Lower leg skin (tissue), 4 donors: ENCODE results near the gene IQGAP3. TPM values are rescaled to one million over a fixed set of nuclear protein-coding genes. Genes with fewer than 3 reads are reported as not detected.

Source experiments
- DNase-seq, 2 donors: peaks; one replicate each; pipeline ENCODE4 v3.0.0-alpha.2; 2019; ENCODE audit warnings: low spot score in 2 of 2
- H3K4me3 ChIP-seq: fragments of 200-600 bp; sonication (generic); 2 replicates; pipeline ENCODE4 v1.5.1; 2017; ENCODE audit warnings: mild to moderate bottlenecking, low read depth; ENCODE audit not compliant: poor library complexity, severe bottlenecking
- CTCF ChIP-seq, 3 donors: fragments of 450-650 bp; IDR thresholded peaks; one replicate each; pipeline ENCODE4 v1.5.1; 2016; ENCODE audit warnings: antibody characterized with exemption in 3 of 3, mild to moderate bottlenecking in 3 of 3, moderate library complexity in 2 of 3
- POLR2A ChIP-seq, 2 donors: fragments of 450-650 bp; IDR thresholded peaks; one replicate each; pipeline ENCODE4 v1.6.1; 2016 to 2017; ENCODE audit warnings: antibody characterized with exemption in 2 of 2, mild to moderate bottlenecking in 1 of 2, moderate library complexity in 1 of 2
- WGBS, 2 donors: methylation state at CpG; one replicate each; pipeline ENCODE4 v1.1.5; 2018; 5-methylcytosine and 5-hydroxymethylcytosine counted together
- intact Hi-C: fragments of 100-400 bp; cut with DNase I; formaldehyde crosslinking; loops from one replicate; pipeline ENCODE4 v1.15.0; 2023; ENCODE audit warnings: low total_unique reads
- total RNA-seq, 4 donors: library from RNA; depleted of rRNA; stranded (reverse); fragments of >200 nt; gene quantifications; one replicate each; pipeline ENCODE4 v1.1.0, GENCODE V29; 2016

IQGAP3 gene
- total RNA-seq, 4 donors from 2014 or later, result 0.98 to 3.0 (median 2.1) TPM

- TF ChIP-seq POLR2A (IDR thresholded peaks at IDR 0.05), result no peak
- TF ChIP-seq CTCF (IDR thresholded peaks at IDR 0.05), result no peak
- intact Hi-C loops, result loop anchor here (5.0 kb wide), 1 partner anchor 40 kb away; no protein-coding TSS in a partner anchor
- 0 to 19% methylated on average over 1 of the region's 1 CpG for WGBS, 2 donors
- no peak for DNase-seq
- no peak overlapping the region for H3K4me3 ChIP-seq
Measured at GRCh38 chr1:156502391-156502893, 69.9 kb downstream of the IQGAP3 start.

DNA sequence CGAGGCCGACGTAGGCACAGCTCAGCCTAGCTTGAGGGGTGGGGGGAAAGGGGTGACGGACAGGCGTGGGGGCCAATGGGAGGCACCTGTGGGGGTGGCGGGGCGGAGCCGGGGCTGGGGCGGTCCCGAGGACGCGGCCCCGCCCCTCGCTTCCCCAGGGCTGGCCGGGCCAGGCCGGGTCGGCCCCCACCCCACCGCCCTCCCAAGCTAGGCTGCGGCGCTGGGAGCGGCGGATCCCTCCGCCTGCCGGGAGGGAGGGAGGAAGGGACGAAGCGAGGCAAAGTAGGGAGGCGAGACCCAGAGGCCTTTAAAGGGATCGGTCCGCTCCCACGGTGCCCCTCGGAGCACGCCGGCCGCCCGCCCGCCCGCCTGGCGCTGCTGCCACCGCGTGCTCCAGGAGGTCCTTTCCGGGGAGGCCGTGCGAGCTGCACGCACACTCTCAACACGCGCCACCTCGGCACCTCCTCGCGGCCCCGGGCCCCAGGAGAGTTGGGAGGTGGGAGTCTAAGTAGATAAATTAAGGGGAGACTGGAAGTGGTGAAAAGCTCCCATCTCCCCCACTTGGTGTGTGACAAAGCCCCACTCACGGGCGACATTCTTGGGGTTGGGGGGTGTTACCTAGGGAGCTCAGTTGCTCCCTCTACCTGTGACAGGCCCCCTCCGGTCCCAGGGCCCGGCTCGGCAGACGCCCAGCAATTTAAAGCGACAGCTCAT is 71.4 kb downstream of the IQGAP3 start:
- peak; percentile 90 to 99 for DNase-seq
- TF ChIP-seq POLR2A (IDR thresholded peaks at IDR 0.05) (peak in 1 of 2 donors; percentile 84), CTCF (IDR thresholded peaks at IDR 0.05) (peak in 1 of 3 donors; percentile 7)
- WGBS, 2 donors, result 0 to 1% methylated on average over 32 to 36 of the region's 57 CpGs
- H3K4me3 ChIP-seq, result peak overlapping the region; percentile 100
- intact Hi-C loops, result loop anchor here (5.0 kb wide), 1 partner anchor 39 kb away; no protein-coding TSS in a partner anchor

DNA sequence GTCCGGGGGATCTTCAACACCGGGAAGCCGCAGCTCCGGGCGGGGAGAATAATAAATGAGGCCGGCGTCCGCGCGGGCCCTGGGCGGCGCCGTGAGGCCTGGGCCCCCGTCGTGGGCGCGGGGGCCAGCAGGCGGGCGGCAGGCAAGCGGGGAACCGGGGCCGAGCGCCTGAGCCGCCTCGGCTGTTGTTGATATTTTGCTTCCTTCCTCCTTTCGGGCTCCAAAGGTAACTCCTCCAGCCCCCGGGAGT is 71.9 kb downstream of the IQGAP3 start, which contains the start of gene MEF2D:
MEF2D (minus strand) TSS at position 233 of the 250 bp plus-strand sequence. CDS start 17,483 bp downstream, outside the sequence.
- H3K4me3 ChIP-seq, result peak within 1 kb of the TSS; percentile 100
- peak in 1 of 2 donors; percentile 9 for TF ChIP-seq POLR2A (IDR thresholded peaks at IDR 0.05)
- no peak for TF ChIP-seq CTCF (IDR thresholded peaks at IDR 0.05)
- intact Hi-C loops, result loop anchor here (5.0 kb wide), 1 partner anchor 38 kb away; no protein-coding TSS in a partner anchor
- DNase-seq, result no peak
- WGBS, 2 donors, result 0 to 1% methylated on average over 13 to 27 of the region's 27 CpGs

DNA sequence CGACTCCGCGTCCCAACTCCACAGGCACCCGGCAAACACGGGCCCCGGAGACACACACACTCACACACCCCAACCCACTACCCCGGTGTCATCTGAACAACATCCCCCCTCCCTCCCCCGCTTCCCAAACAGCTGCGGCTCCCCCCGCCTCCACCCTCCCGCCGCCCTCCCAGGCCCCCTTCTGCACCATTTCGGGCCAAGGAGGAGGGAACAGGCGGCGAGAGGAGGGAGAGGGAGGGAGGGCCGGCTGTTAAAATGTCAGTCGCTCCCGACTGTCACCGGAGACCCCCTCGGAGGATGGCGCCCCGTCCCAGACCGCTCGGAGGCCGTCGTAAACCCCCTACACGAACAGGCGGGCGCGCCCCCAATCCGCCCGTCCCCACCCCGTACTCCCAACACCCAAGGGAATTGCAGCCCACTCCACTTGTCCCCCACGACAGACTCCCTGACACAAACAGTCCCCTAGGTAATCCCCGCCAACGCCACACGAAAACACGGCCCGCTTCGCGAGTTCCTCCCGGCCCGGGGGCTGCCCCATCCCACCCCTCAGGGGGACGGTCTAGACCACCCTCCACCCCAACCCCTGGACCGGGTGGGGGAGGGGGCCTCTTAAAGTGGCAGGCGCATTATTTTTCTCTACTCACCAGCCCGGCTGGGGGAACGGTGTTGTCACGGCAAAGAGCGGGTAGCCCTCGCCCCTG is 72.4 kb downstream of the IQGAP3 start:
- intact Hi-C loops, result loop anchor here (5.0 kb wide), 1 partner anchor 38 kb away; no protein-coding TSS in a partner anchor
- peak overlapping the region; percentile 100 for H3K4me3 ChIP-seq
- 1% methylated on average over 19 to 44 of the region's 51 CpGs for WGBS, 2 donors
- peak; percentile 51 to 92 for DNase-seq
- TF ChIP-seq POLR2A (IDR thresholded peaks at IDR 0.05), result no peak
- TF ChIP-seq CTCF (IDR thresholded peaks at IDR 0.05), result no peak

- H3K4me3 ChIP-seq, result peak overlapping the region; percentile 100
- 0% methylated on average over 10 to 14 of the region's 14 CpGs for WGBS, 2 donors
- intact Hi-C loops, result no loop called here
- peak in 1 of 2 donors; percentile 83 for DNase-seq
- no peak for TF ChIP-seq POLR2A (IDR thresholded peaks at IDR 0.05)
- no peak for TF ChIP-seq CTCF (IDR thresholded peaks at IDR 0.05)
Measured at GRCh38 chr1:156499194-156499841, 73.0 kb downstream of the IQGAP3 start.
